ENCODE data around the gene TRAF4. TPM values are rescaled to one million over a fixed set of nuclear protein-coding genes. Genes with fewer than 3 reads are reported as not detected.
A peak's percentile ranks its signal among the peaks of the same experiment; 100 is the strongest.

Gene TRAF4
- total RNA-seq, 1 experiment from 2014 or later: 127 TPM

- ChIA-PET RAD21 (ENCODE audit: low non-redundant PET in 1 of 2, low total read pairs in 2 of 2, uncharacterized antibody in 2 of 2, unreplicated experiment in 2 of 2) (interaction anchor here in 1 of 2 experiments (1.2 kb wide), 1 partner anchor 8 kb away, joined by 3 read pairs; no protein-coding TSS in a partner anchor), POLR2A (interaction anchor here (0.6 to 1.4 kb wide), 4 partner anchors 8 to 16 kb away, joined by 3 to 6 read pairs (median 4); partner anchors contain the start of gene RPL23A), CTCF (interaction anchor here (1.0 to 1.2 kb wide), 2 partner anchors 15 to 29 kb away, joined by 5 read pairs; no protein-coding TSS in a partner anchor)
- DNase-seq (ENCODE audit: low read depth, low spot score): no peak
- H3K79me2 ChIP-seq (ENCODE audit: insufficient read depth, low read length): no peaks in the 10 kb centered on the region
- H3K36me3 ChIP-seq (ENCODE audit: control insufficient read depth in 1 of 2, insufficient read depth in 2 of 2, low read length in 2 of 2): no peaks in the 10 kb centered on the region
- H3K4me2 ChIP-seq (ENCODE audit: low read length): peak overlapping the region; percentile 61
- TF ChIP-seq ZNF274 (IDR thresholded peaks at IDR 0.05; ENCODE audit: low read depth, low read length) (no peak), ZFX (IDR thresholded peaks at IDR 0.05) (no peak), CEBPB (IDR thresholded peaks at IDR 0.05; ENCODE audit: low read depth) (no peak), JUND (IDR thresholded peaks at IDR 0.05) (no peak), FOSL1 (IDR thresholded peaks at IDR 0.05; ENCODE audit: low read depth) (no peak), CTCF (IDR thresholded peaks at IDR 0.05 in 2 of 3, conservative IDR thresholded peaks at IDR 0.05 in 1 of 3; ENCODE audit: borderline replicate concordance in 1 of 3, insufficient read depth in 1 of 3, low read depth in 2 of 3, low read length in 2 of 3) (no peak)
- no peaks in the 10 kb centered on the region for H3K27me3 ChIP-seq (ENCODE audit: insufficient read depth, low read length)
- ATAC-seq: no peak
- no peaks in the 10 kb centered on the region for H4K20me1 ChIP-seq (ENCODE audit: insufficient read depth)
- H3K9me2 ChIP-seq (ENCODE audit: insufficient read depth): no peaks in the 10 kb centered on the region
- peak overlapping the region; percentile 26; the same call in 1 of the 2 replicates for H3K9ac ChIP-seq (ENCODE audit: low read length)
- H3K4me3 ChIP-seq (replicated peaks in 1 of 2; ENCODE audit: low read depth in 1 of 2, low read length in 2 of 2): peak overlapping the region in 1 of 2 experiments; percentile 11; a peak in 1 of 4 replicates
- peak overlapping the region; percentile 57 for H3K27ac ChIP-seq (ENCODE audit: low read depth, low read length)
- BruUV-seq (replicated peaks): no TSS peak
- no peaks in the 10 kb centered on the region for H3K9me3 ChIP-seq (ENCODE audit: control insufficient read depth in 1 of 2, insufficient read depth in 1 of 2, low read depth in 1 of 2, low read length in 2 of 2)
- peaks cover 17 to 21% of the 10 kb centered on the region in 2 experiments for H3K4me1 ChIP-seq (ENCODE audit: control insufficient read depth in 1 of 2, insufficient read depth in 2 of 2, low read length in 2 of 2)
- H2AFZ ChIP-seq (ENCODE audit: low read depth, low read length, poor library complexity, severe bottlenecking): no peak overlapping the region
- intact Hi-C loops (cut with micrococcal nuclease): no loop called here
These were observed 9.0 kb upstream of the TRAF4 start for GRCh38 chr17:28734712-28735241.

Measured in HCT116 (cell line).